Globus pallidus (tissue), 1 donor: Measurements from ENCODE around the gene TAT.

Experiments used
- DNase-seq: peaks from one replicate; pipeline ENCODE4 v3.0.0-alpha.2; 2015; ENCODE audit warnings: low spot score

The TAT gene

GRCh38 chr16:71537643-71538042 lies 39.2 kb downstream of the TAT start:
- DNase-seq, result peak; percentile 2

- DNase-seq, result no peak
Measured at GRCh38 chr16:71536752-71537499, 40.0 kb downstream of the TAT start.

- DNase-seq, result no peak
Measured at GRCh38 chr16:71532366-71532765, 44.5 kb downstream of the TAT start.

GRCh38 chr16:71528863-71529262 lies 48.0 kb downstream of the TAT start:
- DNase-seq, result no peak

GRCh38 chr16:71528257-71528656 lies 48.6 kb downstream of the TAT start:
- no peak for DNase-seq

GRCh38 chr16:71526111-71526631 lies 50.7 kb downstream of the TAT start, which contains the start of gene CHST4:
TSS of gene CHST4 (plus strand) at chr16:71526426. CDS start at chr16:71536678, 10,252 bp downstream.
- DNase-seq, result no peak

GRCh38 chr16:71524566-71525553 lies 52.0 kb downstream of the TAT start:
- DNase-seq, result no peak

- no peak for DNase-seq
Measured at GRCh38 chr16:71520550-71520949, 56.3 kb downstream of the TAT start.
